Fibroblast of the conjunctiva (primary cell): Measurements from ENCODE around the gene TSHZ3.

Experiments
- DNase-seq: peaks from one replicate; pipeline ENCODE4 v3.0.0-alpha.2; 2010; ENCODE audit warnings: low read depth

Gene TSHZ3

GRCh38 chr19:31231237-31231636, 118.0 kb downstream of the TSHZ3 start:
- DNase-seq: no peak

GRCh38 chr19:31226151-31226935, 122.9 kb downstream of the TSHZ3 start:
- no peak for DNase-seq
